ENCODE data around the gene AMTN.
A peak's percentile ranks its signal among the peaks of the same experiment; 100 is the strongest.
"Not testable (repeated sequence)": the region's sequence is repeated elsewhere in the genome, so short reads cannot be mapped to it uniquely, and the experiment has no call there.

The AMTN gene

GRCh38 chr4:70518269-70518668 is at the start of gene AMTN:
Gene AMTN, plus strand, starts transcription at chr4:70518569. Its CDS starts 209 bp downstream, at chr4:70518778.
- DNase-seq: no peak

GRCh38 chr4:70471897-70472296 is 46.5 kb upstream of the AMTN start, which contains the start of gene MUC7:
Gene MUC7, plus strand, starts transcription at chr4:70472197. Its CDS starts 1,825 bp downstream, at chr4:70474022.
- no peak for DNase-seq

GRCh38 chr4:70473679-70474078 is 44.7 kb upstream of the AMTN start:
- no peak for DNase-seq

GRCh38 chr4:70488748-70489147 is 29.6 kb upstream of the AMTN start:
- no peak for DNase-seq

- no peak for DNase-seq
Measured at GRCh38 chr4:70496231-70496630, 22.1 kb upstream of the AMTN start.

GRCh38 chr4:70501838-70502237 is 16.5 kb upstream of the AMTN start:
- not testable (repeated sequence) for DNase-seq

- no peak for DNase-seq
Measured at GRCh38 chr4:70504733-70505132, 13.6 kb upstream of the AMTN start.

- peak; percentile 19 to 43 for DNase-seq
Measured at GRCh38 chr4:70505151-70505748, 13.1 kb upstream of the AMTN start.

GRCh38 chr4:70508801-70509200 is 9.6 kb upstream of the AMTN start:
- no peak for DNase-seq

- no peak for DNase-seq
Measured at GRCh38 chr4:70511365-70511764, 7.0 kb upstream of the AMTN start.

GRCh38 chr4:70515367-70516250 is 2.8 kb upstream of the AMTN start:
- DNase-seq: no peak

GRCh38 chr4:70518716-70519115 is 347 bp downstream of the AMTN start:
- no peak for DNase-seq

GRCh38 chr4:70522626-70523025 is 4.3 kb downstream of the AMTN start:
- no peak for DNase-seq

GRCh38 chr4:70530997-70531396 is 12.6 kb downstream of the AMTN start:
- no peak for DNase-seq

GRCh38 chr4:70531981-70532380 is 13.6 kb downstream of the AMTN start:
- DNase-seq: peak in 1 of 2 experiments; percentile 3

GRCh38 chr4:70533211-70533610 is 14.8 kb downstream of the AMTN start:
- DNase-seq: no peak

GRCh38 chr4:70533791-70534190 is 15.4 kb downstream of the AMTN start:
- DNase-seq: no peak

GRCh38 chr4:70534886-70535285 is 16.5 kb downstream of the AMTN start:
- not testable (repeated sequence) for DNase-seq

- no peak for DNase-seq
Measured at GRCh38 chr4:70538869-70539268, 20.5 kb downstream of the AMTN start.

GRCh38 chr4:70544279-70544868 is 26.0 kb downstream of the AMTN start:
- DNase-seq: peak; percentile 10 to 34

GRCh38 chr4:70556856-70557255 is 38.5 kb downstream of the AMTN start:
- DNase-seq: no peak

GRCh38 chr4:70559211-70559830 is 41.0 kb downstream of the AMTN start:
- peak; percentile 15 to 19 for DNase-seq

- DNase-seq: no peak
Measured at GRCh38 chr4:70559924-70560323, 41.6 kb downstream of the AMTN start.
